GM18907 (cell line): ENCODE measurements around the gene ARHGDIB.
A peak's percentile ranks its signal among the peaks of the same experiment; 100 is the strongest.

Experiments
- ATAC-seq: cut with Tn5 transposase; IDR thresholded peaks from one replicate; pipeline ENCODE4 v1.9.1; 2021; ENCODE audit warnings: mild to moderate bottlenecking, moderate library complexity; ENCODE audit not compliant: unreplicated experiment

ARHGDIB gene

DNA sequence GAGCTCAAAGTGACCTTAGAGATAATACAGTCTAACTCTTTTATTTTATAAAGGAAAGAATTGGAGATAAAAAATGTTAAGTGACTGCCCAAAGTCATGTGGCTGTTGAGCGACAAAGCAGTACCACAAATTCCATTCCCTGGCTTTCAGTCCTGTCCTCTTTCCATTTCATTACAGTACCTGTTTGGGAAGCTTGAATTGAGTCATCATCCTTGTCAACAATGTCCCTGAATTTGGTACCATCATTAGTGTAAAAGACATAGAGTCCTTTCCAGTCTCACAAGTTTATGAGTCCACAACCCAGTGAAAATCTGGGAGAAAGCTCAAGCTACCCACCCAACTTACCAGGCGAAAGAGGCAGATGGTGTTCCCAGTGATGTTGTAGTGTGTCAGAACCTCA lies 26.9 kb downstream of the ARHGDIB start:
- ATAC-seq: no peak

DNA sequence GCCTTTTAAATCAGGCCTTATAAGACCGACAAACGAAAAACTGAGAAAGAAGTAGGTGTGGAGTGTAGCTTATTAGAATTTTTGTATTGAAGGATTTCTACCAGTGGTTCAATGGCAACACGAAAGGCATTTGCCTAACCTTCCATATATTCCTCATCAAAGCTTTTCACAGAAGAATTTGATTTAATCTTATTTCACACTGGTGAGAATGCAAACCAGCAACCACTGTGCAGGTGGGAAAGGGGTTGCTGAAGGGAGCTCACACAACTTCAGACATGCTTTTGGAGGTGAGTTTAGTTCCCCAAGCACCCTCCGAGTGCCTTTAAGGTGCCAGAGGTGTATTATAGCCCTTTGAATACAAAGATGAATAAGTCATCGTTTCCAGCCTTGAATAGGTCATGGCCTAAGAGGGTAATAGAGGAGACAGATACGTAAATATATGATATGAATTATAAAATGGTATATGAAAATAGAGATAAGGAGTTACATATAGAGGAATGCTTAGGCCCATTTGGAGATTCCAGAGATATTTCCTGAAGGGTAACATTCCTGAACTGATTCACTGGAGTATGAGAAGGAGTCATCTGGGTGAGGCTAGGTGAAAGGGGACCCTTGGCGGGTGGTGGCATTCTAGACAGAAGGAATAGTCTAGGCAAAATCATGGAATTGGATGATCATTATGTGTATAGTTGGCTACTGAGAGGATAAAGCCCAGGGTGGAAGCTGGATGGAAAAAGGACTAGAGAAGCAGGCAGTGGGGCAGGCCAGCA lies 29.4 kb downstream of the ARHGDIB start:
- ATAC-seq: no peak

DNA sequence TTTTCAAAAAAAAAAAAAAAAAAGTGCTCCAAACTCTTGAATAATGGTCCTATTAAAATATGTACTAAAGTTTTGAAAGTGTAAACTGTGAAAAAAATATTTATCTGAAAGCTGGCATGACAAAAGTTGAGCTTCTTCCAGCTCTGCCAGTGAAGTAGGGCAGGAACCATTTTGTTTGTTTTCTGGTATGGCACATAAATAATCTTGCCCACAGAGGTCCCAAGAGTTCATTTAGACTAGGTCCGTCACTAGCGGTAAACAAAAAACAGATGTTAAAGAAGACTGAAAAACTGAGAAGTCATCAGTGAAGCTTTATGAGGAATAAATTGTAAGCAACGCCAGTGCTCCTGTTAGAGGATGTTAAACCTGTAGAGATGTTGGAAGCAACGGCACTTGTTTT lies 30.0 kb downstream of the ARHGDIB start:
- ATAC-seq: no peak

DNA sequence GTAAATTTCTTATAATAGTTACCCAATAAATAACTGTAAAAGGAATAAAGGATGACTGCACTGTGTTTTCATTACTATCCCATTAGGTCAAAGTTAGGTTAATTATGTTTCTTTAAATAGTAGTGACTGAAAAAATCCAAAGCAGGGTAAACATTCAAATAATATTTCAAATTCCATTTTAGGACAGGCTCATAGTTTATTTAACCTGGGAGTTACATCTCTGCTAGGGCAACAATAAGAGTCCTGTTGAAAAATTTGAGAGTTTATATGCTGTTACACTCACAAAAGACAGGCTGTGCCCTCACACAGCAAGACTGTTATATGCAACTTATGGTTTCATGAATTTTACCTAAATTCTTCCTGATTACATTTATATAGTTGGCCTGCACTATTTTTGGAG lies 31.1 kb downstream of the ARHGDIB start:
- no peak for ATAC-seq

DNA sequence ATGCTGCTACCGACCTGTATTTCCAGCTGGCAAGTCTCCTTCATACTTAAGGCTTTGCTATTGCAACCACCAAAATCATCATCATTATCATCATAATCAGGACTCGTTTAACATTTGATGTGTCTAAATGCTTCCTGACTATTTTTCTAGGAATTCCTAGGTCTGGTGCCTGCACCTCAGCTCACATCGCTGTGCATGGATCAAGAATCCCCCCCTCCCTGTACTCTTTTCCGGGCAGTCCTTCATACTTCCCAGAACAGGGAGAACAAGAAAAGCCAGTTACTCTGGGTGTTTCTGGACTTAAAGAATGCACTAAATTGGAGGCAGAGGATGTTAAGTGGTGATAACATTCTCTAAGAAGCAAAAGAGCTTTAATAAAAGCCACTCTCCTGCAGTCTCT lies 32.5 kb downstream of the ARHGDIB start:
- ATAC-seq: no peak

DNA sequence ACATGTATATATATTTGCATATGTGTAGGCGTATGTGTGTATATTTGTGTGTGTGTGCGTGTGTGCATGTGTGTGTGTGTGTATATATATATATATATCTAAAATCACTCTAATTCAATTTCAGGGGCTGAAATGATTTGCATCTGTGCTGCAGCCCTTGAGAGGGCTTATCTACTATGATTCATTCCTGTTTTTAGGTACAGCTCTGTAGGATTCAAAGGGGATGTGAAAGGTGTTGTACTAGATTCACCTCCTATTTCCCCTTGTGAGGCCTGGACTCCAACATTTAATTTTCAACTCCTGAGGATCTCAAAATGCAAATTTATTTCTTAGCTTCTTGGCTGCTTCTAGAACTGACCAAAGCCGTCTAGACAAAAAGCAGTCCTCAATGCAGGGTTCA lies 34.1 kb downstream of the ARHGDIB start:
- ATAC-seq: no peak

DNA sequence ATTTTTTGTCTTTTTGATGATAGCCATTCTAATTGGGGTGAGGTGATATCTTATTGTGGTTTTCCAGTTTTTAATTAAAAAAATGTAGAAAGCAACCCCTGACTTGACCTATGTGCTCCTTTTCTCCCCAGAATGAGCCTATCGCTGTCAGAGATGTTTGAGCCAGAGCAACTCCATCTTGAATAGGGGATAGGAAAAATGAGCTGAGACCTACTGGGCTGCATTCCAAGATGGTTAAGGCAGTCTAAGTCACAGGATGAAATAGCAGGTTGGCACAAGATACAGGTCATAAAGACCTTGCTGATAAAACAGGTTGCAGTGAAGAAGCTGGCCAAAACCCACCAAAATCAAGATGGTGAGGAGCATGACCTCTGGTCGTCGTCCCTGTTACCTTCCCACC lies 36.9 kb downstream of the ARHGDIB start:
- ATAC-seq: no peak

DNA sequence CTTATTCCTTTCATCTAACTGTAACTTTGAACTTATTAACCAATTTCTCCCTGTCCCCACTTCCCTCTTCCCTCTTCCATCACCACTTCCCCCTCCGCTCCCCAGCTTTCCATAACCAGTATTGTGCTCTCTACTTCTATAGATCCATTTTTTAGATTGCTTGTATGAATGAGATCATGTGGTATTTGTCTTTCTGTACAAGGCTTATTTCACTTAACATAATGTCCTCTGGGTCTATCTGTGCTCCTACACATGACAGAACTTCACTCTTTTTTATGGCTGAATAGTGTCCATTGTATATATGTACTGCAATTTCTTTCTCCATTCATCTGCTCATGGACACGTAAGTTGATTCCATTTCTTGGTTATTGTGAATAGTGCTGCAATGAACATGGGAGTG lies 37.5 kb downstream of the ARHGDIB start:
- no peak for ATAC-seq

DNA sequence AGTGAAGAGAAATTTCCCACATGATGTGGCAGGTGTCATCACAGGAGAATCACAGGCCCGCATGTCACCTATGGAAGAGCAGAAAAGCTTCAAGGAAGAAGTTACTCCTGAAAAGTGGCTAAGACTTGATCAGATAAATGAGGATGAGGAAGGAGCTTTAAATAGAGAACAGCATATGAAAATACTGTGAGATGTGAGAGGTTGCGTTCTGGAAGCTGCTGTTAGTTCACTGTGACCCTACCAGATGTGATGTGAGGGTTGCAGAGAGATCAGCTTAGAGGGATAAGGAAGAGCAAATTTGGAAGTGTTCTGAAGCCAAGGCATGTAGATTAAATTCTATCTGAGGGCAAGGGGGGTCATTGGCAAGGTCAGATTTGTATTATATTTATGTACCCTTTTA lies 40.2 kb downstream of the ARHGDIB start:
- ATAC-seq: peak; percentile 70

DNA sequence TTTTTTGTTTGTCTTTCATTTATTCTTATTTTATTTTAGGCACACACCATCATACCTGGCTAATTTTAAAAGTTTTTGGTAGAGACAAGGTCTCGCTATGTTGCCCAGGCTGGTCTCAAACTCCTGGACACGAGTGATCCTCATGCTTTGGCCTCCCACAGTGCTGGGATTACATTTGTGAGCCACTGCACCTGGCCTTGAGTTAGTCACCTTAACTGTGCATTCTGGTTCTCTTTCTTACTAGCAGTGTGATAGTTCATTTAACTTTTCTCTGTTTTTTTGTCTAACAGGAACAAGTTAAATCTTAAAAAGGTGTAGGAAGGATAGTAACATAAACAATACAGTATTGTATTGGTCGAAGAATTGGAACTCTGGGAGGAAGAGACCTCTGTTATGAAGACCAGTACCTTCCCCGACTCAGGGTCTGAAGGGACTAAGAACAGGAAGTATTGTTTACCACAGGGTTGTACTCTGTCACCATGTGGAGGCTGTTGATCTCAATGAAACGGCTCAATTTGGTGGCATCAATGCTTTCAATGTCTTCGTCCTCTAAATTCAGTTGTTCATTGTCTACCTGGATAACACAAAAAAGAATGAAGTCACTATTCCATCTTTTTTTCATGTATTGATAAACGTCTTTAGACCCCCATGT lies 40.8 kb downstream of the ARHGDIB start:
- ATAC-seq: peak; percentile 81

DNA sequence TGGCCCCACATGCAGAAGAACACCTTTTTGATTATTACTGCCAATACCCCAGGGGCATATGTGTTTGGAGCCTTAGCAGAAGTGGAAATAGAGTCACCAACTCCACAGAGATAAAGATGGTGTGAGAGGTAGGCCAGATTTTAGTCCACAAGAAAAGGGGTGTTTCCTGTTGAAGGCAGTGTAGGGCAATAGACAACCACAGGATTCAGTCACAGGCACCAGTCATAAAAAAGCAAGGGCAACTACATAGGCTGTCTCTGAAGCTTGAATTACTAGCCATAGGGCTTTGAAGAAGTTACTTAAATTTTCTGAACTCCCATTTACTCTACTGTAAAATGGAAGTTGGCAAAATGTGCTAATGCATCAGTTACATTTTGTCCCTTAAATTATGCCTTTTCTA lies 41.9 kb downstream of the ARHGDIB start:
- ATAC-seq: no peak

DNA sequence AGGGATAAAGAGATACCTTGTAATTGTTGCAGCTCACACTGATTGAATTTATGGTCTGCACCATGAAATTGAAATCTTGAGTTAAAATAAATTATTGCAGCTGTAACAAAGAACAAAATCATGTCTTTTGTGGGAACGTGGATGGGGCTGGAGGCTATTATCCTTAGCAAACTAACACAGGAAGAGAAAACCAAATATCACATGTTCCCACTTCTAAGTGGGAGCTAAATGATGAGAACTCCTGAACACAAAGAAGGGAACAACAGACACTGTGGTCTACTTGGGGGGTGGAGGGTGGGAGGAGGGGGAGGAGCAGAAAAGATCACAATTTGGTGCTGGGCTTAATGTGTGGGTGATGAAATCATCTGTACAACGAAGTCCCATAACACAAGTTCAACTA lies 45.7 kb downstream of the ARHGDIB start:
- no peak for ATAC-seq

DNA sequence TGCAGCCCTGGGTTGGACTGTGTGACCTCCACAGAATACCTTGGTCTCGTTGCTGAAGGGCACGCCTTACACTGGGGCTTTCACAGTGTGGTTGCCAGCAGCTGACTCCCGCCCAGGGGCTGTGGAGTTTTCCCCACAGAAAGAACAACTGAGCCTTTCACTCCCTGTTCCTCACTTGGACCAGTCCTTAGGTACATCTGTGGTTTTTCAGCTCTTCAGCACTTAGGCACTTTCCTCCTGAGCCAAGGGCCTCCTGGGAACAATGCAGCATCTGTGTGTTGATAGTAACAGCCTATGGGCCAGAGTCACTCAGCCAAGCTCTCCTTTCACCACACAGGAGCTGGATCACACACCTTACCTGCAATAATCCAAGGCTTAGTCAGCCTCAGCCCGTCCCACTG lies 48.0 kb downstream of the ARHGDIB start:
- no peak for ATAC-seq

DNA sequence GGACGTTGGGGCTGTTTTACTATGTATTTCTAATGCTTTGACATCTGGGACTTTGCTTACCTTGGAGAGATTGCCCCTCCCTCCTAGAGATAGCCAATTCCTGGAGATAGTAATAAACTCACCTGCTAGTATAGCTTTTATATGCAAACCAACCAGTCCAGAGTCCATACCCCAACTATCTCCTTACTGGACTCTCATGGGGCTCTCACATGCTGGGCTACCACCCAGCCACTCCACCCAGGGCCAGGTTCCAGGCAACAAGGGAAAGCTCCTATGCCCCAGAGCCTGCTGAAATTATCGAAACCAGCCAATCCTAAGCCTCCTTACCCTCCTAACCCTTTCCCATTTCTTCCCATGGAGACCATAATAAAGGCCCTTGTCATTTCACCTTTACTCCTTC lies 50.3 kb downstream of the ARHGDIB start:
- ATAC-seq: no peak

DNA sequence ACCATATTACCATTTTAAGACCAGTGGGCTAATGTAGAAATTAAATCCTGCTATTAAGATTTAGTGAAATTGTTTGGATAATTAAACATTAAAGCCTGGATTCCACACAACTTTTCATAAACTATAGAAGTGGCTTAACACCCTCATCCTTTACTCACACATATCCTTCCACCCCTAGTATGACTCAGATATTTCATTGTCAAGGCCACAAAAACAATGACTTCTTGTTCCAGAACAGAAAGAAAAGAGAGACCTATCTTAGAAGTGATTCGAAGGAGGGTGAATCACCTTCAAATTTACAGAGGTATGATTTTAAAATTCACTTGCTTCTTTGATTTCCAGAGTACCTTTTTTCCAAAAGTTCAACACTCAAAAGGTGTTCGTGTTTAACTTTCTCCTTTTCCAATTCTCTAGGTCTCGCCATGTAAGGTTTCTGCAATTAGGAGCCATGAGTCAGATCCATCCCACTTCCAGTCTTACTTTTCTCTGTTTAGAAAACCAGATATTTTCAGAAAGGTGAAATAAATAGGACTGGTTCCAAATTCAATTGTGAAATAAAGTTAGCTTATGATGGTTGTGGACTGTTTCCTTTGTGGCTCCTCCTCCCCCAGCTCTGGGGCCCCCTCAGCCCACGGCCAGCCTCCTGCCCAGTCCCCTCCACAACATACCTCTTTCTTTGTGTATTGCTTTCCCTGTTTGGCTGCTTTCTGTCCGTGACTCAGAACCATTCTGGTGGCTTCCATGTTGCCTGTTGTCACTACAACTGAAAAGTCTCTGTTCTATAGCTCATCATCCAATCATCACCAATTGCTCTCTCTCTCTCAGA lies 51.1 kb downstream of the ARHGDIB start:
- ATAC-seq: no peak

DNA sequence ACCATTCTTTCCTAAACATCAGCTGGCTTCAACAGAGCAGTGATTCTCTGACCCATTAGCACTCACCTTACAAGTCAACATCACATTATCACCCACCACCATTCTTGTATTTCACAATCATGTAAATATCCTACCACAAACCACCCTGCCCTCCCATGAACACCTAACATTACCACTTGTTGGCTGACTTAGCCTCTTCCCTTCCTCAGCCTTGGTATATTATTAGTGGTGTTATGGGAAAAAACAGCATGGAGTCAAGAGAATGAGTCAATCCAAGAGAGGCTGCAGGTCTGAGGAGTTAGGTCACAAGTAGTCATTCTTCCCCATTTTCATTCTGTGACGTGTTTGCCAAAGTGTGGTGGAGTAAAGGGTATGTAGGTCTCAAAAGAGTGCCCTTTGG lies 53.4 kb downstream of the ARHGDIB start:
- ATAC-seq: no peak

DNA sequence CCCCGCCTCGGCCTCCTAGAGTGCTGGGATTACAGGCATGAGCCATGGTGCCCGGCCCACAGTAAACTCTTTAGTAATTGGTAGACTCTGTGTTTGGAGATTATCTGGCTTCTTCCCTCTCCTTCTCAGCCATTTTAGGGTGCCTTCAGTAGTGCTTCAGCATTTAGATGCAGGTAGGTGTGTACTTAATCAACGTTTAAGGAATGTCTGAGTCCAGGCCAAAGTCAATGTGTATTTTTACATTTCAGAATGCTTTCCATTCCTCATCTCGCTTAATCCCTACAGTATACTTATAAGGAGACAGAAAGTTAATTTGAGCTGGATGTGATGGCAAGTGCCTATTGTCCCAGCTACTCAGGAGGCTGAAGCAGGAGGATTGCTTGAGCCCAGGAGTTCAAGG lies 55.3 kb downstream of the ARHGDIB start:
- ATAC-seq: no peak

DNA sequence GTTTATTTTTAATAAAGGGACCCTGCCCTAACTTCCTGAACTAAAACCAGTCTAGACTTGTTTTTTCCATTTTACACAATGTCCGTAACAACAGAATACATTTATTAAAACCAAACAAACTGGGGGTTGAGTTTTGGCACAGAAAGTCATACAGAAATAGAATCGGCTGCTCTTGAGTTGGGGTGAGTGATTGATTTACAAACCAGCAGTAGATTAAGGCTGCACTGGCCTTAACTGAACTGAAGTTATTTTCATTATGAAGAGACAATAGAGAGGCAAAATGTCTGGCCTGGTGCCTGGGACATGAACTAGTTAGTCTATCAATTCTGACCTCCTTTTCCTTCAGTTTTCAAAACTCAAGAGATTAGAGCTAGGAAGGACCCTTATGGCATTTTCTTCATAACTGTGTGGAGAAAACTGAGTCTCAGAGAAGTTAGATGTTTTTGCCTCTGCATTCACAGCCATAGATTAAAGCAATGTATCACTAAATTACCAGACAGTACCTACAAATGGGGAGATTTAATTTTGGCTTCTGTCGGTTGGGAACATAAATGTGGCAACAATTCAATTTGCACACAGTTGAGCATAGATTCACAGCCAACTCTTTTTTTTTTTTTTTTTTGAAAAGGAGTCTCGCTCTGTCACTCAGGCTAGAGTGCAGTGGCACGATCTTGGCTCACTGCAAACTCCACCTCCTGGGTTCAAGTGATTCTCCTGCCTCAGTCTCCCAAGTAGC lies 56.0 kb downstream of the ARHGDIB start:
- ATAC-seq: no peak

DNA sequence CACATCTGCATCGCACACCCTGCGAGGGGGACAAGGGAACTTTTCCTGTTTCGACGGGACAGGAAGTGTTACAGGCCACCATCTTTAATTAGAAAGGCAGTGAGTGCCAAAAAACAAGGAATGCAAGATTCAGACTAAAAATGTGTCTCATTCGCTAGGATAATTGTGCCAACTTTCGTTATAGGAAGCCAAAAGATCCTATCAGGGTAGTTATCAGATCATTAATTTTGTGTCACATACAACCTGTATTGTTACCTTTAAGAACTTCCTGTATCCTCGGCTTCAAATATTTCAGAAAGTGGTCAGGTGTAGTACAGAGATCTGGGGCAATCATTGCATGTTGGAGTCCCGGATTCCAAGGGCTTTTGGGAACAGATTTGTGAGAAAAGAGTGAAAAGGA lies 56.5 kb downstream of the ARHGDIB start:
- ATAC-seq: no peak

DNA sequence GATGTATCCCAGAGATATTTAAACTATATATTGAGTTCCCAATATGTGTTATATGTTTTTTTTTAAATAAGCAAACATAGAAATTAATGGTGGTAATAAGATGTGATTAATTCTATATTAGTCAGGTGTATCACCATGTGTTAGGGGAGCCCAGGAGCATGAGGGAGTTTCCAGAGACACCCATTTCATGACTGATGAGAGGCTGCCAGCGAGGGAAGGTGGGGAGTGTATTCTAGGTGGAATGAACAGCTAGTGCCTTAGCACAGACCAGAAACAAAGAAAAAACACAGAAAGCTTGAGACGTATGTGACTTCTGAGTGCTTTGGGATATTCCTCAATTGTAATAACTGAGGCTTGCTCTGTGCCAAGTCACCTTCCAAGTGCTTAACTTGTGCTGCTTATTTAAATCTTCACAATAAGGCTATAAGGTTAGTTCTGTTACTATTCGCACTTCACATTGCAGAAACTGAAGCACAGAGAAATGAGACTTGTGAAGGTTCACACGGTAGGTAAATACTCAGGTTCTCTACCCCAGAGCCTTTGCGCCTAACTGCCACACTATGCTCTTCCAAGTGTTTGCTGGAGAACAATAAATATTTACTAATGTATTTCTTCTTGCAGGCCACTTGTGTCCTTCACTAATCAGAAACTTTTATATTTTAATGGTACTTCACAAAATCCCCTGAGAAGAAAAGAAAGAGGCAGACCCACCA lies 57.9 kb downstream of the ARHGDIB start:
- ATAC-seq: no peak

DNA sequence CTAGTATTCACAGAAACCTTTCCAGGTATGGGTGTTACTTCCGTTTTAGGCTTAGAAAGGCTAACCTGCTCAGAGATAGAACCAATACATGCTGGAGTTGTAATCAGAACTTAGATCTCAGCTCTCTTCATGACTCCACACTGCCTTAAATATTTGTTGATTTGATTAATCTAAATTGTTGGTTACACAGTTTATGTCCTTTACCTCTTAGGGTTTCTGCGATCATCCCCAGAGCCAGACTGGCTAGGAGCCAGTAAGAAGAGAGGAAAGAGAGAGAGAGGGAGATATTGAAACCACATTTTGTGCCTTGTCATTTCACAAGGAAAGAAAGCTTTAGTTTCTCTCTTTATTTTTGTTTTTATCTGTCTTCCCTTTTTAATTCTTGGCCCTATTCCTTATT lies 58.9 kb downstream of the ARHGDIB start:
- ATAC-seq: no peak
